ENCODE results near the gene LRRC8B. TPM values are rescaled to one million over a fixed set of nuclear protein-coding genes. Genes with fewer than 3 reads are reported as not detected.

LRRC8B gene
- total RNA-seq, 1 experiment from 2014 or later: 9.7 TPM

DNA sequence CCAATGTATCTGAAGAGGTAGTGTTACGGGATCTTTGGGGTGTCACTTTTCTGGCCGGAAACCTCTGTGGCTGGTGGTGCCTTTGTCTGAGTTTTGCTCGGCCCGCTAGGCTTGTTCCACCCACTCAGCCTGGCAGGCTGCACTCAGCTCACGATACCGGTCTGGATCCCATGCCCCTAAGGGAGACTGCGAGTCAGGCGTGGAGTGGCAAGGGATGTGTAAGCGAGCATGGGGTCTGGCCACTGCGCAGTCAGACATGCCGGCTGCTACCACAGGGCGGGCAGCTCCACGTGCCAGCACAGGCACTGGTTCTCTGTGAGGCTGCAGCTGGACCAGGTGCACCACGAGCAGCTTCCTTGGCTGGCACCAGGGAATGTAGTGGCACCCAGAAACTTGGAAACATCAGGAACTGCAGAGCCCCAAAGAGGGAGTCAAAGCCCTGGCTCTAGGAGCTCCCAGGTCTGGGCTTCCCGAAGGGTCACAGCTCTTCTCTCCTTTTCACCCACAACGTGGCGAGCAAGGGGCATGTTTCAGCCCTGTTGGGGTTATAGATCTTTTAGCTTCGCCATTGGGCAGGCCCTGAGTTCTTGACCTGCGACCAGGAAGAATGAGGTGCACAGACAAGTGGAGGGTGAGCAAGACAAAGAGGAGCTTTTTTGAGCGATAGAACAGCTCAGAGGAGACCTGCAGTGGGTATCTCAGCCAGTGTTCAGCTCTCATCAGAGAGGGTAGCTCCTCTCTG is 84.5 kb downstream of the LRRC8B start:
- H3K27me3 Mint-ChIP-seq (ENCODE audit: insufficient read depth, unreplicated experiment): no peaks in the 10 kb centered on the region
- no peak overlapping the region for H3K27ac Mint-ChIP-seq (ENCODE audit: low read depth, unreplicated experiment)
- ChIA-PET POLR2A (interaction anchor here (1.3 kb wide), 1 partner anchor 8 kb away, joined by 7 read pairs; no protein-coding TSS in a partner anchor), CTCF (interaction anchor here (0.6 to 2.4 kb wide), 9 partner anchors 10 to 1556 kb away, joined by 3 to 11 read pairs (median 3); no protein-coding TSS in a partner anchor)
- H3K4me3 Mint-ChIP-seq (ENCODE audit: unreplicated experiment): no peak overlapping the region
- intact Hi-C loops (cut with micrococcal nuclease): no loop called here
- no peaks in the 10 kb centered on the region for H3K9me3 Mint-ChIP-seq (ENCODE audit: unreplicated experiment)
- BruUV-seq (replicated peaks): no TSS peak
- H3K4me1 Mint-ChIP-seq (ENCODE audit: insufficient read depth, unreplicated experiment): peaks cover 27% of the 10 kb centered on the region
- H3K36me3 Mint-ChIP-seq (ENCODE audit: insufficient read depth, unreplicated experiment): peaks cover 1% of the 10 kb centered on the region
- DNase-seq (ENCODE audit: unreplicated experiment): no peak
- TF ChIP-seq, protein P1, sequence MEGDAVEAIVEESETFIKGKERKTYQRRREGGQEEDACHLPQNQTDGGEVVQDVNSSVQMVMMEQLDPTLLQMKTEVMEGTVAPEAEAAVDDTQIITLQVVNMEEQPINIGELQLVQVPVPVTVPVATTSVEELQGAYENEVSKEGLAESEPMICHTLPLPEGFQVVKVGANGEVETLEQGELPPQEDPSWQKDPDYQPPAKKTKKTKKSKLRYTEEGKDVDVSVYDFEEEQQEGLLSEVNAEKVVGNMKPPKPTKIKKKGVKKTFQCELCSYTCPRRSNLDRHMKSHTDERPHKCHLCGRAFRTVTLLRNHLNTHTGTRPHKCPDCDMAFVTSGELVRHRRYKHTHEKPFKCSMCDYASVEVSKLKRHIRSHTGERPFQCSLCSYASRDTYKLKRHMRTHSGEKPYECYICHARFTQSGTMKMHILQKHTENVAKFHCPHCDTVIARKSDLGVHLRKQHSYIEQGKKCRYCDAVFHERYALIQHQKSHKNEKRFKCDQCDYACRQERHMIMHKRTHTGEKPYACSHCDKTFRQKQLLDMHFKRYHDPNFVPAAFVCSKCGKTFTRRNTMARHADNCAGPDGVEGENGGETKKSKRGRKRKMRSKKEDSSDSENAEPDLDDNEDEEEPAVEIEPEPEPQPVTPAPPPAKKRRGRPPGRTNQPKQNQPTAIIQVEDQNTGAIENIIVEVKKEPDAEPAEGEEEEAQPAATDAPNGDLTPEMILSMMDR (IDR thresholded peaks at IDR 0.05; ENCODE audit: unreplicated experiment): no peak

DNA sequence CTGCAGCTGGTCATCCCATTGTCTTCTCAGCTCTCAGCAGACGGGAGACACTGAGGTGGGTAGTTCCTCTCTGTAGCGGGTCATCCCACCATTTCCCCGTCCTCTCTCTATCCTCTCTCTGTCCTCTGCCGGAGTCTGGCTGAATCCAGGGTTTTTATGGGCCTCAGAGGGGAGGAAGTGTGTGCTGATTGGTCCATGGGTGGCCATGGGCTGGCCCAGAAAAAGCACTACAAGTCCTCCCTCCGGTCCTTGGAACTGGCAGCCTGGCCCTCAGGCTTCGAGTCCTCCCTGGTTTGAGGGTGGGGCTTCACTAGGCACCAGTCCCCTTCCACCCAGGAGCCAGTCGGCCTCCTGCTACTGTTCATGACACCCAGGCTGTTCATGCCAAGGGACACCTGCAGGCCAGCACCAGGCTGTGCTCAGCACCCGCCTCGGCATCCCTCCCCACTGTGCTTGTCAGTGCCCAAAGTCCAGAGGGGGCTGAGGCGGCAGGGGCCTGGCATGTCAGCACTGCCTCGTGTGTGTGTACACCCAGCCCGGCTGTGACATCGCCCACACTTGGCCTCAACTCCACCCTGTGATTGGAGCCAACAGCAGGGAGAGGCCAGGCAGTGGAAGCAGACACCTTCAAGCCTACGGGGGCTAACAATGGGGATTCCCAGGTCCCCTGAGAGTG is 85.3 kb downstream of the LRRC8B start:
- TF ChIP-seq, protein P1 (IDR thresholded peaks at IDR 0.05; ENCODE audit: unreplicated experiment): no peak
- H3K27me3 Mint-ChIP-seq (ENCODE audit: insufficient read depth, unreplicated experiment): no peaks in the 10 kb centered on the region
- no peaks in the 10 kb centered on the region for H3K9me3 Mint-ChIP-seq (ENCODE audit: unreplicated experiment)
- H3K4me1 Mint-ChIP-seq (ENCODE audit: insufficient read depth, unreplicated experiment): peaks cover 19% of the 10 kb centered on the region
- BruUV-seq (replicated peaks): no TSS peak
- no peak overlapping the region for H3K4me3 Mint-ChIP-seq (ENCODE audit: unreplicated experiment)
- no peak overlapping the region for H3K27ac Mint-ChIP-seq (ENCODE audit: low read depth, unreplicated experiment)
- DNase-seq (ENCODE audit: unreplicated experiment): no peak
- intact Hi-C loops (cut with micrococcal nuclease): no loop called here
- ChIA-PET POLR2A (no interaction called here), CTCF (interaction anchor here (0.6 to 2.4 kb wide), 8 partner anchors 10 to 796 kb away, joined by 3 to 11 read pairs (median 3); no protein-coding TSS in a partner anchor)
- peaks cover 6% of the 10 kb centered on the region for H3K36me3 Mint-ChIP-seq (ENCODE audit: insufficient read depth, unreplicated experiment)

GRCh38 chr1:89610457-89611011 is 85.9 kb downstream of the LRRC8B start:
- intact Hi-C loops (cut with micrococcal nuclease): no loop called here
- Mint-ChIP-seq H3K36me3 (ENCODE audit: insufficient read depth, unreplicated experiment) (peaks cover 6% of the 10 kb centered on the region), H3K27ac (ENCODE audit: low read depth, unreplicated experiment) (no peak overlapping the region), H3K27me3 (ENCODE audit: insufficient read depth, unreplicated experiment) (no peaks in the 10 kb centered on the region), H3K4me3 (ENCODE audit: unreplicated experiment) (no peak overlapping the region), H3K4me1 (ENCODE audit: insufficient read depth, unreplicated experiment) (peaks cover 13% of the 10 kb centered on the region), H3K9me3 (ENCODE audit: unreplicated experiment) (no peaks in the 10 kb centered on the region)
- no peak for DNase-seq (ENCODE audit: unreplicated experiment)
- ChIA-PET CTCF (interaction anchor here (0.6 to 2.4 kb wide), 3 partner anchors 11 to 797 kb away, joined by 3 to 11 read pairs (median 3); no protein-coding TSS in a partner anchor), POLR2A (no interaction called here)
- no TSS peak for BruUV-seq (replicated peaks)
- TF ChIP-seq, protein P1 (IDR thresholded peaks at IDR 0.05; ENCODE audit: unreplicated experiment): no peak

GRCh38 chr1:89611721-89612120 is 87.1 kb downstream of the LRRC8B start:
- ChIA-PET POLR2A (interaction anchor here (0.6 to 0.8 kb wide), 3 partner anchors 22 to 610 kb away, joined by 3 read pairs; no protein-coding TSS in a partner anchor), CTCF (interaction anchor here (0.5 to 1.1 kb wide), 10 partner anchors 13 to 541 kb away, joined by 3 to 5 read pairs (median 3); no protein-coding TSS in a partner anchor)
- no peak for DNase-seq (ENCODE audit: unreplicated experiment)
- Mint-ChIP-seq H3K36me3 (ENCODE audit: insufficient read depth, unreplicated experiment) (peaks cover 6% of the 10 kb centered on the region), H3K9me3 (ENCODE audit: unreplicated experiment) (no peaks in the 10 kb centered on the region), H3K27ac (ENCODE audit: low read depth, unreplicated experiment) (no peak overlapping the region), H3K4me1 (ENCODE audit: insufficient read depth, unreplicated experiment) (peaks cover 10% of the 10 kb centered on the region), H3K27me3 (ENCODE audit: insufficient read depth, unreplicated experiment) (no peaks in the 10 kb centered on the region), H3K4me3 (ENCODE audit: unreplicated experiment) (no peak overlapping the region)
- intact Hi-C loops (cut with micrococcal nuclease): no loop called here
- BruUV-seq (replicated peaks): no TSS peak
- TF ChIP-seq, protein P1 (IDR thresholded peaks at IDR 0.05; ENCODE audit: unreplicated experiment): no peak

Data from MCF 10A (cell line).